Neural progenitor cell (in vitro differentiated cells): Measurements from ENCODE around the gene KBTBD7. TPM values are rescaled to one million over a fixed set of nuclear protein-coding genes. Genes with fewer than 3 reads are reported as not detected.

ENCODE experiments used
- DNase-seq: peaks from one replicate; pipeline ENCODE4 v3.0.0-alpha.2; 2016; ENCODE audit warnings: low spot score
- H2AFZ ChIP-seq: fragments of 200-600 bp; sonication (generic); replicated peaks from 2 replicates; pipeline ENCODE4 v1.6.1; 2016; ENCODE audit warnings: antibody characterized with exemption
- H3F3A ChIP-seq: fragments of 200-600 bp; sonication (generic); 2 replicates; pipeline ENCODE4 v1.6.1; 2016; ENCODE audit warnings: antibody characterized with exemption, low read depth
- H3K27ac ChIP-seq: fragments of 200-600 bp; sonication (generic); 2 replicates; pipeline ENCODE4 v1.5.1; 2016; ENCODE audit warnings: mild to moderate bottlenecking
- H3K27me3 ChIP-seq: fragments of 200-600 bp; sonication (generic); 2 replicates; pipeline ENCODE4 v1.6.1; 2016; ENCODE audit warnings: mild to moderate bottlenecking, moderate library complexity
- H3K36me3 ChIP-seq: fragments of 200-600 bp; sonication (generic); 2 replicates; pipeline ENCODE4 v1.5.1; 2016
- H3K4me1 ChIP-seq: fragments of 200-600 bp; sonication (generic); 2 replicates; pipeline ENCODE4 v1.6.1; 2016; ENCODE audit warnings: mixed run types
- H3K4me2 ChIP-seq: fragments of 200-600 bp; sonication (generic); 2 replicates; pipeline ENCODE4 v1.6.1; 2016
- H3K4me3 ChIP-seq: fragments of 200-600 bp; sonication (generic); 2 replicates; pipeline ENCODE4 v1.5.1; 2016
- H3K79me2 ChIP-seq: fragments of 200-600 bp; sonication (generic); 2 replicates; pipeline ENCODE4 v1.6.1; 2016; ENCODE audit warnings: low read depth
- H3K9ac ChIP-seq: fragments of 200-600 bp; sonication (generic); 2 replicates; pipeline ENCODE4 v1.6.1; 2016
- H3K9me3 ChIP-seq: fragments of 200-600 bp; sonication (generic); 2 replicates; pipeline ENCODE4 v1.5.1; 2016; ENCODE audit warnings: low read depth
- H4K20me1 ChIP-seq: fragments of 200-600 bp; sonication (generic); 2 replicates; pipeline ENCODE4 v1.6.1; 2016; ENCODE audit warnings: low read depth
- H3K27ac Mint-ChIP-seq: 3 replicates; pipeline ENCODE4 v1.8.0; 2021; ENCODE audit warnings: mixed read lengths
- H3K27me3 Mint-ChIP-seq: 2 replicates; pipeline ENCODE4 v1.8.0; 2022; ENCODE audit warnings: low read depth, mild to moderate bottlenecking, inconsistent platforms, moderate library complexity, mixed read lengths; ENCODE audit not compliant: insufficient read depth
- H3K36me3 Mint-ChIP-seq: 3 replicates; pipeline ENCODE4 v1.8.0; 2021; ENCODE audit warnings: mixed read lengths
- H3K4me1 Mint-ChIP-seq: 3 replicates; pipeline ENCODE4 v1.8.0; 2021; ENCODE audit warnings: mixed read lengths
- H3K4me3 Mint-ChIP-seq: 3 replicates; pipeline ENCODE4 v1.8.0; 2021; ENCODE audit warnings: mild to moderate bottlenecking, moderate library complexity, mixed read lengths
- H3K9me3 Mint-ChIP-seq: 3 replicates; pipeline ENCODE4 v1.8.0; 2020; ENCODE audit warnings: mixed read lengths
- EZH2 ChIP-seq: fragments of 200-600 bp; sonication (generic); IDR thresholded peaks from 2 replicates; pipeline ENCODE4 v1.6.1; 2017; ENCODE audit warnings: antibody characterized with exemption, mild to moderate bottlenecking, moderate library complexity
- EZH2phosphoT487 ChIP-seq: fragments of 200-600 bp; sonication (generic); IDR thresholded peaks from 2 replicates; pipeline ENCODE4 v1.6.1; 2017; ENCODE audit warnings: antibody characterized with exemption
- total RNA-seq: library from RNA; depleted of rRNA; stranded (reverse); fragments of >200 nt; gene quantifications from 2 replicates; pipeline ENCODE4 v1.2.3, GENCODE V29; 2015; ENCODE audit warnings: low replicate concordance
- TF ChIP-seq, protein P1 (sequence below): fragments of 200-600 bp; sonication (generic); IDR thresholded peaks from 2 replicates; pipeline ENCODE4 v1.5.1; 2017; ENCODE audit warnings: antibody characterized with exemption, mild to moderate bottlenecking

KBTBD7 gene
- total RNA-seq, 1 donor from 2014 or later: 24.7 TPM

DNA sequence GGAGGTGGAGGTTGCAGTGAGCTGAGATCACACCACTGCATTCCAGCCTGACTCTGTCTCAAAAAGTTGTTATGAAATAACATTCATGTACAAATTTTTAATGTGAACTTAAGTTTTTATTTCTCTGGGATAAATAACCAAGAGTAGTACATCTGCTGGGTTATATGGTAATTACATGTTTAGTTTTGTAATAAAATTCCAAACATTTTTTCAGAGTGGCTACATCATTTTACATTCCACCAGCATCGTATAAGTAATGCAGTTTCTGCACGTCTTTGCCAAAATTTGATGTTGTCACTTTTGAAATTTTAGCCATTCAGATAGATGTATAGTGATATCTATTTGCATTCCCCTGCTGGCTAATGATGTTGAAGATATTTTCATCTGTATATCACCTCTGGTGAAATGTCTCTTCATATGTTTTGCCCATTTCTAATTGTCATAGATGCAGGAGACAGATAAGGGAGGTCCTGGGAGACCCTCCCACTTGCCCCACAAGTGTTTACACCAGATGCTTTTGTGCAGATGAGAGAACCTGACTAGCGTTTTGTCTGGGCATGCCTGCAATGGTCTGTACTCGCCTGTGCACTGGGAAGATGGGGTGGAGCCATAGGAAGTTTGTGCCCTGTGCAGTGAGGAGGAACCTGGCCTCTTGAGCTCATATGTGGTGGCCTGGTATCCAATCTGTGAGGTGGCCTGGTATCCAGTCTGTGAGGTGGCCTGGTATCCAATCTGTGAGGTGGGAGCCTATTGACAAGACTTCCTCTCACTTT lies 49.0 kb downstream of the KBTBD7 start:
- H3K79me2 ChIP-seq: no peaks in the 10 kb centered on the region
- no peaks in the 10 kb centered on the region for H4K20me1 ChIP-seq
- H3K4me1 ChIP-seq: no peaks in the 10 kb centered on the region
- TF ChIP-seq, protein P1, sequence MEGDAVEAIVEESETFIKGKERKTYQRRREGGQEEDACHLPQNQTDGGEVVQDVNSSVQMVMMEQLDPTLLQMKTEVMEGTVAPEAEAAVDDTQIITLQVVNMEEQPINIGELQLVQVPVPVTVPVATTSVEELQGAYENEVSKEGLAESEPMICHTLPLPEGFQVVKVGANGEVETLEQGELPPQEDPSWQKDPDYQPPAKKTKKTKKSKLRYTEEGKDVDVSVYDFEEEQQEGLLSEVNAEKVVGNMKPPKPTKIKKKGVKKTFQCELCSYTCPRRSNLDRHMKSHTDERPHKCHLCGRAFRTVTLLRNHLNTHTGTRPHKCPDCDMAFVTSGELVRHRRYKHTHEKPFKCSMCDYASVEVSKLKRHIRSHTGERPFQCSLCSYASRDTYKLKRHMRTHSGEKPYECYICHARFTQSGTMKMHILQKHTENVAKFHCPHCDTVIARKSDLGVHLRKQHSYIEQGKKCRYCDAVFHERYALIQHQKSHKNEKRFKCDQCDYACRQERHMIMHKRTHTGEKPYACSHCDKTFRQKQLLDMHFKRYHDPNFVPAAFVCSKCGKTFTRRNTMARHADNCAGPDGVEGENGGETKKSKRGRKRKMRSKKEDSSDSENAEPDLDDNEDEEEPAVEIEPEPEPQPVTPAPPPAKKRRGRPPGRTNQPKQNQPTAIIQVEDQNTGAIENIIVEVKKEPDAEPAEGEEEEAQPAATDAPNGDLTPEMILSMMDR: no peak
- TF ChIP-seq EZH2 (no peak), EZH2phosphoT487 (no peak)
- H3K4me3 ChIP-seq: no peak overlapping the region
- Mint-ChIP-seq H3K27ac (no peak overlapping the region), H3K4me1 (peaks cover 3% of the 10 kb centered on the region), H3K36me3 (peaks cover 31% of the 10 kb centered on the region), H3K4me3 (no peak overlapping the region), H3K9me3 (peaks cover 33% of the 10 kb centered on the region), H3K27me3 (peaks cover 5% of the 10 kb centered on the region)
- peaks cover 17% of the 10 kb centered on the region for H3K36me3 ChIP-seq
- no peak for DNase-seq
- no peak overlapping the region for H2AFZ ChIP-seq
- no peak overlapping the region for H3K27ac ChIP-seq
- peaks cover 24% of the 10 kb centered on the region for H3K9me3 ChIP-seq
- no peak overlapping the region for H3K4me2 ChIP-seq
- no peak overlapping the region for H3K9ac ChIP-seq
- H3K27me3 ChIP-seq: no peaks in the 10 kb centered on the region
- no peaks in the 10 kb centered on the region for H3F3A ChIP-seq

DNA sequence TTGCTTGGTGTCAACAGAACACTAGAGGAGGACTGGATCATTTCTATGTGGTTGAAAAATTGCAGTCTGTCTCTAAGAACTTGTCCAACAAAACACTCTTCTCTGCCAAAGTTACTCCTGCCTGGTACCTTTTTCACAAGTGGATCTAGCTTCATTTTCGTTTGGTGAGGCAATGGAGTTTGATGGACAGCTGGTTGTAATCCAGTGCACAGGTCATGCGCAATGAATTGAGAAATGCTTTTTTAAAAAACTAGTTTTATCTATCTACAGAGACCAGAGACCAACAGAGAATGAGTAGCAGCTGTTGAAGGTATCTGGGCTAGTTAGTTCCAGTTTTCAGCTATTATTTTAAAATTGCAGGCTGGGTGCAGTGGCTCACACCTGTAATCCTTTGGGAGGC lies 49.8 kb downstream of the KBTBD7 start:
- Mint-ChIP-seq H3K27ac (no peak overlapping the region), H3K4me3 (no peak overlapping the region), H3K36me3 (peaks cover 23% of the 10 kb centered on the region), H3K9me3 (peaks cover 26% of the 10 kb centered on the region), H3K4me1 (peaks cover 3% of the 10 kb centered on the region), H3K27me3 (peaks cover 5% of the 10 kb centered on the region)
- H3K4me1 ChIP-seq: no peaks in the 10 kb centered on the region
- H3F3A ChIP-seq: no peaks in the 10 kb centered on the region
- TF ChIP-seq EZH2: no peak
- no peak for TF ChIP-seq EZH2phosphoT487
- TF ChIP-seq, protein P1: no peak
- H3K9me3 ChIP-seq: peaks cover 22% of the 10 kb centered on the region
- H3K4me2 ChIP-seq: no peak overlapping the region
- H4K20me1 ChIP-seq: no peaks in the 10 kb centered on the region
- H3K9ac ChIP-seq: no peak overlapping the region
- peaks cover 17% of the 10 kb centered on the region for H3K36me3 ChIP-seq
- no peak overlapping the region for H2AFZ ChIP-seq
- no peaks in the 10 kb centered on the region for H3K79me2 ChIP-seq
- no peak overlapping the region for H3K27ac ChIP-seq
- no peak overlapping the region for H3K4me3 ChIP-seq
- DNase-seq: no peak
- no peaks in the 10 kb centered on the region for H3K27me3 ChIP-seq

Other genes starting within 250 kb of the KBTBD7 start
- 9.3 and 17.2 TPM in 2 replicates for gene ELF1, start 175.3 kb downstream of the KBTBD7 start, total RNA-seq
- 9.0 and 12.9 TPM in 2 replicates for gene WBP4, start 133.1 kb downstream of the KBTBD7 start, total RNA-seq
- 11.5 and 14.4 TPM in 2 replicates for gene KBTBD6, start 61.8 kb downstream of the KBTBD7 start, total RNA-seq
- 18.1 and 24.9 TPM in 2 replicates for gene MTRF1, start 69.0 kb upstream of the KBTBD7 start, total RNA-seq
- gene NAA16, start 116.7 kb upstream of the KBTBD7 start, total RNA-seq: 40.7 and 45.3 TPM in 2 replicates